Eye (tissue), 1 donor: Measurements from ENCODE around the gene URB2.
"Not testable (repeated sequence)": the region's sequence is repeated elsewhere in the genome, so short reads cannot be mapped to it uniquely, and the experiment has no call there.

ENCODE experiments used
- DNase-seq: peaks from one replicate; pipeline ENCODE4 v3.0.0-alpha.2; 2015

Gene URB2

GRCh38 chr1:229693129-229693900 is 67.3 kb downstream of the URB2 start:
- peak; percentile 71 for DNase-seq

GRCh38 chr1:229694053-229694693 is 68.1 kb downstream of the URB2 start:
- peak; percentile 91 for DNase-seq

DNA sequence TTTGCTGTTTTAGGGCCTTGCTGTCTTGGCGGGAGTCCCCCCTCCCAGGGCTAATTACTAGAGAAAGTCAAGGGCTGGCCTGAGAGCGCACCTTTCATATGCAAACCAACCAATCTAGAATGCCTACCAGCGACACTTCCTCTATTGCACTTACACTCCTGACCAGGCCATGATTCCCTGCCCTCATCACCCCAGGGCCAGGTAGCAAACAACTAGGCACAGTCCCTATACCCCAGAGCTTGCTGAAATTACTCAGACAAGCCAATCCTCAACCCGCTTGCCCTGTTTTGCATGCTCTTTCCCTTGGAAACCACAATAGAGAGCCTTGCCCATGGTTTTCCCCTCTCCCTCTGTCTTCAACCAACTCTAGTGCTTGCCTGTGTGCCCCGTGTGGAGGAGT is 70.3 kb downstream of the URB2 start:
- no peak for DNase-seq

GRCh38 chr1:229699613-229700267 is 73.7 kb downstream of the URB2 start:
- DNase-seq = peak; percentile 26

GRCh38 chr1:229704157-229704556 is 78.1 kb downstream of the URB2 start:
- DNase-seq = no peak

DNA sequence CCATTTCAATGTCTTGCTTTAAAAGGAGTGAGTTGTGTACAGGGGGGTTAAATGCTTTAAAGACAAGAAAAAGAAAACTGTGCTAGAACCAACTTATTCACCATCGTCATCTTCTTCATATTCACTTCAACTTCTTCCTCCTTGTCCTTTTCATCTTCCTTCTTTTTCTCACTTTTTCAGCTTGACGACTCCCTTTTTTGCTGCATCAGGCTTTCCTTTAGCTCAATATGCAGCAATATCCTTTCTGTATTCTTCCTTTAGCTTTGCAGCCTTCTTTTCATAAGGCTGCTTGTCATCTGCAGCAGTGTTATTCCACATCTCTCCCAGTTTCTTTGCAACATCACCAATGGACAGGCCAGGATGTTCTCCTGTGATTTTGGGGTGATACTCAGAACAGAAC is 79.1 kb downstream of the URB2 start:
- DNase-seq = not testable (repeated sequence)

DNA sequence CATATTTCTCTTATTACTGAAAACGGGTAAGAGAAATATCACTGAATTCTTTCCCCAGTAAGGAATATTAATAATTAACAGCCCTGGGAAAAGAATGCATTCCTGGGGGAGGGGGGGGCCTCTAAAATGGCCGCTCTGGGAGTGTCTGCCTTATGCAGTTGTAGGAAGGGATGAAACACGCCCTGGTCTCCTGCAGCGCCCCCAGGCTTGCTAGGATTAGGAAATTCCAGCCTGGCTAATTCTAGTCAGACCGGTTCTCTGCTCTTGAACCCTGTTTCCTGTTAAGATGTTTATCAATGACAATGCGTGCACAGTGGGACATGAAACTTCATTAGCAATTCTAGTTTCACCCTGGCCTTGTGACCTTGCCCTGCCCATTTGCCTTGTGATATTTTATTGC is 81.1 kb downstream of the URB2 start:
- DNase-seq = not testable (repeated sequence)

GRCh38 chr1:229709500-229710013 is 83.5 kb downstream of the URB2 start:
- DNase-seq = no peak
